Measurements from ENCODE around the gene SSR1.
"Not testable (repeated sequence)": the region's sequence is repeated elsewhere in the genome, so short reads cannot be mapped to it uniquely, and the experiment has no call there.

SSR1 gene

GRCh38 chr6:7290079-7290478 is 22.9 kb downstream of the SSR1 start:
- H3K4me3 ChIP-seq (ENCODE audit: low read depth, low read length), result no peak overlapping the region
- DNase-seq (ENCODE audit: low read depth), result no peak

- no peak overlapping the region for H3K4me3 ChIP-seq (ENCODE audit: low read depth, low read length)
- no peak for DNase-seq (ENCODE audit: low read depth)
These were observed 27.6 kb downstream of the SSR1 start for GRCh38 chr6:7285416-7285815.

GRCh38 chr6:7283676-7284075 is 29.3 kb downstream of the SSR1 start:
- no peak overlapping the region for H3K4me3 ChIP-seq (ENCODE audit: low read depth, low read length)
- DNase-seq (ENCODE audit: low read depth), result no peak

GRCh38 chr6:7282097-7282906 is 30.7 kb downstream of the SSR1 start:
- H3K4me3 ChIP-seq (ENCODE audit: low read depth, low read length), result no peak overlapping the region
- no peak for DNase-seq (ENCODE audit: low read depth)

- no peak overlapping the region for H3K4me3 ChIP-seq (ENCODE audit: low read depth, low read length)
- no peak for DNase-seq (ENCODE audit: low read depth)
These were observed 36.8 kb downstream of the SSR1 start for GRCh38 chr6:7276199-7276524.

GRCh38 chr6:7274525-7274924 is 38.5 kb downstream of the SSR1 start:
- DNase-seq (ENCODE audit: low read depth); H3K4me3 ChIP-seq (ENCODE audit: low read depth, low read length): not testable (repeated sequence)

- DNase-seq (ENCODE audit: low read depth), result no peak
- H3K4me3 ChIP-seq (ENCODE audit: low read depth, low read length), result no peak overlapping the region
These were observed 39.3 kb downstream of the SSR1 start for GRCh38 chr6:7273709-7274108.

- H3K4me3 ChIP-seq (ENCODE audit: low read depth, low read length), result no peak overlapping the region
- no peak for DNase-seq (ENCODE audit: low read depth)
These were observed 41.8 kb downstream of the SSR1 start for GRCh38 chr6:7271205-7271534.

- no peak overlapping the region for H3K4me3 ChIP-seq (ENCODE audit: low read depth, low read length)
- no peak for DNase-seq (ENCODE audit: low read depth)
These were observed 42.4 kb downstream of the SSR1 start for GRCh38 chr6:7270320-7271204.

DNA sequence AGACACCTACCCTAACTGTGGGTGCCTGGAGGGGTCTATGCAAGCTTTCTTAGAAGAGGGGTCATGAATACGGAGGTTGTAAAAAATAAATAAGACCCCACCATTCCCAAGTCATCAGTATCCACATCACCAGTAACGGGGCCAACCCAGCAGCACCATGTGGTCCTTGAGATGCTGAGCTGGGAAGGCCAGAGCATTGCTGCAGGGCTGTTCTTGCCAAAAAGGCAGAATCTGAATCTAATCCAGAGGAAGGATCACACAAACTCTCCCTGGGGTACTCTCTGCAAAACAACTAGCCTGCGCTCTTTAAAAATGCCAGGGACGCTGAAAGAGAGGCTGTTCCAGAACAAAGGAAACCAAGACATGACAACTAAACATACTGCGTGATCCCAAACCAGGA is 43.2 kb downstream of the SSR1 start:
- H3K4me3 ChIP-seq (ENCODE audit: low read depth, low read length), result no peak overlapping the region
- no peak for DNase-seq (ENCODE audit: low read depth)

- no peak for DNase-seq (ENCODE audit: low read depth)
- H3K4me3 ChIP-seq (ENCODE audit: low read depth, low read length), result no peak overlapping the region
These were observed 44.0 kb downstream of the SSR1 start for GRCh38 chr6:7268816-7269555.

DNA sequence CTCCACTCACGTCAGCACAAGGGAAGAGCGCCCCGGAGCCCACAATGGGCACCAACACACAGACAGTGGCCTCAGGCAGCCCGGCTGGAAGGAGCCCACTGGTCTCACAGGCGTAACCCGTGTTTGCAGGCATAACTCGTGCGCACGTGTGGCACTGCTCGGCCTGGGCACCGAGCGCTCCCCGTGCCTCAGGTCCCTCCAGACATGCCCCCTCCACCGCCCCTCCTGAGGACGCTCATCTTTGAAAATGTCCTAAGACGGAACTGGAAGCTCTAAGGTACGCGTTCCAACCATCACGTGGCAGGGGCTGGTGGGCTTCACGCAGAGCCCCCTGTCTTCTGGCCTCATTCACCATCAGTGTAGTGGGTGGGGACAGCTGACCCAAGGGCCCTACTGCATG is 44.6 kb downstream of the SSR1 start:
- DNase-seq (ENCODE audit: low read depth), result no peak
- H3K4me3 ChIP-seq (ENCODE audit: low read depth, low read length), result no peak overlapping the region

DNA sequence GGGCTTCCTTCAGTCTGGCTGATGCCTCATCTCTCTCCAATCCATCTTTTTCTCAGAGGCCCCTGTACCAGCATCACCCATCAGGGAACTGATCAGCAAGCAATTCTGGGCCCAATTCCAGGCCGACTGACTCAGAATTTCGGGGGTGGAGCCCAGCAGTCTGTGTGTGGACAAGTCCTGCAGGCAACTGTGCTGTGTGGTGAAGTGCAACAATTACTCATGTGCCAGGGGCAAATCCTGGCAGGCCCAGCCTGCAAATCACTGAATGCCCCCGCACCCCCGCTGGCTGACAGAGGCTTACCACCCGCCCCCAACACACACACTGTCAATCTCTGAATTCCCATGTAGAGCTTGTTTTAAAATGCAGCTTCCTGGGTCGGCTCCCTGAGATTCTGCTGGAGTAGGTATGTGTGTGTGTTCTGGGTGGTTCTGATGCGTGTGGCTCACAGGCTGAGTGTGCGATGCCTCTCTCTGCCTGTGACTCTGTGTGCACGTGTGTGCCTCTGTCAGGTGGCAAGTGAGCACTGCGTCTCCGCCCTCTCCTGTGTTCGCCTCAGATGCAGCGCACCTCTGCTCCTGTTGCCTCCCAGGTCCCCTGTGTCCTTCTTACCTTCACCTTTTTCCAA is 45.4 kb downstream of the SSR1 start:
- DNase-seq (ENCODE audit: low read depth), result peak; percentile 94
- H3K4me3 ChIP-seq (ENCODE audit: low read depth, low read length), result no peak overlapping the region

DNA sequence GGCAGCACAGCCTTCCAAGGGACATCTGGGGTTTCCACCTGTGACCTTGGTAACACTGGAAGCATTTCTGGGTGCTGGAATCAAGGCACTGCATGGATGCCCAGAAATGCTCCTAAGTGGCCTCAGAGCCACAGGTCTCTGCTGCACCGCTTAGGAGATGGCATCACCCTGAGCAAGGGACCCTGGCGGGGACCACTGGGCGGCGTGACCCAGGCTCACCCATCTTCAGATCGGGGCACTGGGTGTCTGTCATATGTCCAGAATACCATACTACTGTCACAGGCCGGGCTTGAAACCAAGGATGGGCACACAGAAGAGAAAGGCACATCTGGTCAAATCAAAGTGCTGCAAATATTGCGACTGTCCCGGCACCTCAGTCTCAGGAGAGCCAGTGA is 45.9 kb downstream of the SSR1 start:
- no peak overlapping the region for H3K4me3 ChIP-seq (ENCODE audit: low read depth, low read length)
- DNase-seq (ENCODE audit: low read depth), result no peak

- not testable (repeated sequence) for DNase-seq (ENCODE audit: low read depth); H3K4me3 ChIP-seq (ENCODE audit: low read depth, low read length)
These were observed 47.6 kb downstream of the SSR1 start for GRCh38 chr6:7265385-7265726.

- no peak for DNase-seq (ENCODE audit: low read depth)
- H3K4me3 ChIP-seq (ENCODE audit: low read depth, low read length), result no peak overlapping the region
These were observed 48.2 kb downstream of the SSR1 start for GRCh38 chr6:7264686-7265384.

DNA sequence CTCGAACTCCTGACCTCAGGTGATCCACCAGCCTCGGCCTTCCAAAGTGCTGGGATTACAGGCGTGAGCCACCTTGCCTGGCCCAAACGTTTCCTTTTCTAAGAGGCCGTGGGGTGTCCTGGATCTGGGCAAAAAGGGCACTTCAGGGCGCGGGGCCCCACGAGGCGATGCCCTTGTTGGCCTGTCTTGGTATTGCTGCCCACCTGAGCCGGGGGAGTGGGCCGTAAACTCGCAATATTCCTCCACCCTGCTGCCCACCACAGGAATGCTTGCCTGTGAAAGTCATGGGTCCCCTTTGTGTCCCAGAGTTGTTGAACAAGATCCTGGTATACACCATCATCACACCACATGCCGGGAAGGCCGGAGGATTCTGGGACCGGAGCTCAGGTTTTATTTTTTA is 49.0 kb downstream of the SSR1 start:
- H3K4me3 ChIP-seq (ENCODE audit: low read depth, low read length), result no peak overlapping the region
- DNase-seq (ENCODE audit: low read depth), result no peak

- not testable (repeated sequence) for DNase-seq (ENCODE audit: low read depth)
These were observed 49.5 kb downstream of the SSR1 start for GRCh38 chr6:7263519-7263805.

GRCh38 chr6:7262746-7263518 is 50.1 kb downstream of the SSR1 start:
- H3K4me3 ChIP-seq (ENCODE audit: low read depth, low read length), result no peak overlapping the region

More at GRCh38 chr6:7263519-7263805, 49.5 kb downstream of the SSR1 start:
- H3K4me3 ChIP-seq (ENCODE audit: low read depth, low read length), result not testable (repeated sequence)

More at GRCh38 chr6:7262746-7263518, 50.1 kb downstream of the SSR1 start:
- DNase-seq (ENCODE audit: low read depth), result no peak
